Measurements from ENCODE around the gene ZBTB37.

GRCh38 chr1:173903827-173904531 lies 35.8 kb downstream of the ZBTB37 start:
- TF ChIP-seq CTCF (IDR thresholded peaks at IDR 0.05) (no peak), POLR2A (IDR thresholded peaks at IDR 0.05) (no peak)

Measured in vagina (tissue), 2 donors.